Hematopoietic multipotent progenitor cell treated with erythropoietin and hydrocortisone succinate and interleukin-3 and kit ligand, for 8 days (in vitro differentiated cells): Measurements from ENCODE around the gene CABP4.
"Not testable (repeated sequence)": the region's sequence is repeated elsewhere in the genome, so short reads cannot be mapped to it uniquely, and the experiment has no call there.

ENCODE experiments used
- DNase-seq: peaks from one replicate; pipeline ENCODE4 v3.0.0-alpha.2; 2015

The CABP4 gene

GRCh38 chr11:67483831-67484665 is 28.9 kb downstream of the CABP4 start:
- DNase-seq = peak; percentile 25

- DNase-seq = peak; percentile 41
These were observed 29.7 kb downstream of the CABP4 start for GRCh38 chr11:67484847-67485311.

GRCh38 chr11:67485873-67486361 is 30.8 kb downstream of the CABP4 start:
- DNase-seq = not testable (repeated sequence)

DNA sequence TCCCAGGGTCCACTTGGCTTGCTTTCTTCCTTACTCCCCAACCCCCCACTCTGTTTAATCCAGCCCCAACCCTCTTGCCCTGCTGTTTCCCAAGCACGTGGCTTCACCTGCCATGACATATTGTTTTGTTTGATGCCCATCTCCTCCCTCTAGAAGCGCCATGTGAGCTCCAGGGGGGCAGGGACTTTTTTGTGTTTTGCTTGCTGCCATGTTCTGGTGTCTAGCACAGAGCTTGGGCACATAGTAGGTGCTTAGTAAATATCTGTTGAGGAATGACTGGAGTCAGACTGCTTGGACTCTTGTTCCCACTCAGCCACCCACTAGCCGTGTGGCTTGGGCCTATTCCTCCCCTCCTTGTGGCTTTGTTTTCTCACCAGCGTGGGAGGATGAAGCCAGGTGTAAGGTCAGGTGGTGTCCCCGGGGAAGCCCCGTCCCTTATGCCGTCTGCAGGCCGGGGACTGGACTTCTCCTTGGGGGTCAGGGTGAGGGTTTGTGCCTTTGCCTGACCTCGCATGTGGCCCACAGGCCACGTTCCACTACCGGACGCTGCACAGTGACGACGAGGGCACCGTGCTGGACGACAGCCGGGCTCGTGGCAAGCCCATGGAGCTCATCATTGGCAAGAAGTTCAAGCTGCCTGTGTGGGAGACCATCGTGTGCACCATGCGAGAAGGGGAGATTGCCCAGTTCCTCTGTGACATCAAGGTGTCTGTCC is 31.5 kb downstream of the CABP4 start:
- DNase-seq = no peak

- no peak for DNase-seq
These were observed 34.2 kb downstream of the CABP4 start for GRCh38 chr11:67489203-67489884.

DNA sequence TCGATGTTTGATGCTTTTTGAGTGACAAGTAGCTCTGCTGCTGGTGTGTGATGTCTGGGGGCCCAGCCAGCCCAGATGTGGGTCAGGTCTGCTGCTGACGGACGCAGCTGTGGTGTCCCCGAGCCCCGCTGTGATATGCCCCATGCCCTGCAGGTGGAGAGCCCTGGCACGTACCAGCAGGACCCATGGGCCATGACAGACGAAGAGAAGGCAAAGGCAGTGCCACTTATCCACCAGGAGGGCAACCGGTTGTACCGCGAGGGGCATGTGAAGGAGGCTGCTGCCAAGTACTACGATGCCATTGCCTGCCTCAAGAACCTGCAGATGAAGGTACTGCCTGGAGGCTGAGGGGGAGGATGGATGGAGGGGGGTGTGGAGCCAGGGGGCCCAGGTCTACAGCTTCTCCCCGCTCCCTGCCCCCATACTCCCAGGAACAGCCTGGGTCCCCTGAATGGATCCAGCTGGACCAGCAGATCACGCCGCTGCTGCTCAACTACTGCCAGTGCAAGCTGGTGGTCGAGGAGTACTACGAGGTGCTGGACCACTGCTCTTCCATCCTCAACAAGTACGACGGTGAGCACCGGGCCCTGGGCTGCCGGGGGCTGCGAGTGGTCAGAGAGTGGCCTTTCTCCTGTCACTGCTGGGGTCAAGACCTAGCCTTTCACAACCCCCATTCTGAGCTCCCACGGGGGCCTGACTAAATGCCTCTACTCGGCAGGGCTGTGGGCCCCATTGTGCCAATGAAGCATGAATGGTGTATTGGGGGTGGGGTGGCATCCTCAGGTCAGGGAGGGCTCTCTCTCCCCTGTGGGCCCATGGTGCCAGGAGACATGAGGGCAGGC is 35.0 kb downstream of the CABP4 start:
- no peak for DNase-seq

GRCh38 chr11:67490727-67491065 is 35.5 kb downstream of the CABP4 start:
- no peak for DNase-seq

- DNase-seq = no peak
These were observed 36.3 kb downstream of the CABP4 start for GRCh38 chr11:67491276-67492068.

DNA sequence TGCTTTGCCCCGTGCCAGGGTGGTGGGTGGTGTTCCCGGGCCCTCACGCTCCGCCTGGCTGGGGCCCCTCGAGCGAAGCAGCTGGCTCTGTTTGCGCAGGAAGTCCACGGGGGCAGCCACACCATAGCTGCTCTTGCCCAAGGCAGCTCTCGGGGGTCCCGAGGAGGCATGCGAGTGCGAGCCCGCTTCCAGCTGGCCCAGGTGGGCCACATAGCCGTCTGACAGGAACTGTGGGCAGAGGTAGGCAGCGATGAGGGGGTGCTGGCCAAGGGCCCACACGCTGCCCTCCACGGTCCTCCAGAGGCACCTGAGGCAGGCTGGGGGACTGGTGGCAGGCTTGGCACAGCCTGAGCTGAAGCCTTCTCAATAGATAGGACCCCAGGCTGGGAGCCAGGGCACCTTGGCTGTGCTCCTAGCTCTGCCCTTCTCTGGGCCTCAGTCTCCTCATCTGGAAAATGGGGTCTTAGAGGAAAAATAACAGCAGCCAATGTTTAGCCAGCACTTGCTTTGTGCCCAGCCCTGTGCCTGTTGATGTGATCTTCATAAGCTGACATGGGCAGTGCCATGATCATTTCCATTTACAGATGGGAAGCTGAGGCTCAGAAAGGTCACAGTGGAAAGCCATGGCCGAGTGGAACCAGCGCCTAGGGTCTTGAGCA is 37.0 kb downstream of the CABP4 start:
- no peak for DNase-seq

DNA sequence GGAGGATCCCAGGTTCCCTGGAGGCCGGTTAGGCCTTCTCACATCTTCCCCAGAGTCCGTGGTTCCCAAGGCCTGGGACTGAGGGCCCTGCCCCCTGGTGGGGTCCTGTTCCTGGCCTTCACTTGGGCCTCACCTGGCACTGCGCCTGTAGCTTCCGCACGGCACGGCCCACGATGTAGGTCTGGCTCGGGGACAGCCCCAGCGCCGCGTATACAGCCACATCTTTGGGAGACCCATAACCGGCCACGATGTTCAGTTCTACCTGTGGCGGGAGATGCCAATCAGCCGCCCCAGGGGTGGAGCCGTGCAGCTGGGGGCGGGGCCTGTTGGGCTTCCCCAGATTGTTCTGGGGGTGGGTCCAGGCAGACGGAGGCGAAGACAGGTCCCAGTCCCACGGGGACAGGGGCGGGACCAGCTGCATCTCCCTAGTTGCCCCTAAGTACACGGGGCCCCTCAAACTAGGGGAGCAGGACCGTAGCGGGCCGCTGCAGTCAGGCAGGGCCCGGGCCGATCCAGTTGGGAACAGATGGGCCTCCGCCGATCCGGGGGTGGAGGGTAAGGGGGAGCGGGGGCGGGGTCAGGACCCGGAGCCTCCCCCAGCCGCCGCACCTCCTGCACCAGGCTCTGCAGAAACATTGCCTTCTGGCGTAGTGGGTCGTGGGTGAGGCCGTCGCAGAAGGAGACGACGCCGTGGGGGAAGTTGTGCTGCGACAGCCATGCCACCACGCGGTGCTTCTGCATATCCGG is 37.8 kb downstream of the CABP4 start:
- no peak for DNase-seq

DNA sequence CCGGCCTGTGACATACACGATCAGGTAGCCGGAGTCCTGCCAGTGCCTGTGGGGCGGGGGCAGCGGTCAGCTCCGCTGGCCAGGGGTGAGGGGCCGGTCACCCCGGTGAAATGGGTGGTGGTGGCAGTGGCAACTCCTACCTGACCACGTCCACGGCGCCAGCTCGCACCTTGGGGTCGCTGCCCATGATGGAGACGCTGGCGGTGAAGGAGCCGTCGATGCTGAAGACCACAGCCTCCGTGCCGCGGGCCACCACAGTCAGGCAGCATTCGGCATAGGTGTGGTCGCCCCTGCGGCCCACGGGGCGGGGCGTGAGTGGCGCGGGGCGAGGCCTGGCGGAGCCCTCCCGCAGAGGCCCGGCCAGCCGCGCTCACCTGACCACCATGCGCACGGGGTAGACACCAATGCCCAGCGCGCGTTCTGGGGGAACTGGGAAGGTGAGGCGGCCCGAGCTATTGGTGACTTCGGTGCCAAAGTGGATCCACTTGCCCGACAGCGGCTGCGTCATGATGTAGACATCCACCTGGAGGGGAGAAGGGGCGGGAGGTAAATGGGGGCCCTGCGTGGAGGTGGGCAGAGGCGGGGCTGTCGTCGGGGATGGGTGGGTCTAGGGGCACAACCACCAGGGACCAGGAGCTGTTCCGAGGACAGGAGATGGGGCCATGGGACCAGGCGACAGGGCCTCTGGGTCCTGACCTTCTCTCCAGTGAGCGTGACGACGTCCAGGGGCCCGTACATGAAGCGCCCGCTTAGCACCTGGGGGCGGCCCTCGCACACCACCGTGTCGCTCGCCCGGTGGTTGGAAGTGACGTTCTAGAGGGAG is 38.6 kb downstream of the CABP4 start:
- no peak for DNase-seq

DNA sequence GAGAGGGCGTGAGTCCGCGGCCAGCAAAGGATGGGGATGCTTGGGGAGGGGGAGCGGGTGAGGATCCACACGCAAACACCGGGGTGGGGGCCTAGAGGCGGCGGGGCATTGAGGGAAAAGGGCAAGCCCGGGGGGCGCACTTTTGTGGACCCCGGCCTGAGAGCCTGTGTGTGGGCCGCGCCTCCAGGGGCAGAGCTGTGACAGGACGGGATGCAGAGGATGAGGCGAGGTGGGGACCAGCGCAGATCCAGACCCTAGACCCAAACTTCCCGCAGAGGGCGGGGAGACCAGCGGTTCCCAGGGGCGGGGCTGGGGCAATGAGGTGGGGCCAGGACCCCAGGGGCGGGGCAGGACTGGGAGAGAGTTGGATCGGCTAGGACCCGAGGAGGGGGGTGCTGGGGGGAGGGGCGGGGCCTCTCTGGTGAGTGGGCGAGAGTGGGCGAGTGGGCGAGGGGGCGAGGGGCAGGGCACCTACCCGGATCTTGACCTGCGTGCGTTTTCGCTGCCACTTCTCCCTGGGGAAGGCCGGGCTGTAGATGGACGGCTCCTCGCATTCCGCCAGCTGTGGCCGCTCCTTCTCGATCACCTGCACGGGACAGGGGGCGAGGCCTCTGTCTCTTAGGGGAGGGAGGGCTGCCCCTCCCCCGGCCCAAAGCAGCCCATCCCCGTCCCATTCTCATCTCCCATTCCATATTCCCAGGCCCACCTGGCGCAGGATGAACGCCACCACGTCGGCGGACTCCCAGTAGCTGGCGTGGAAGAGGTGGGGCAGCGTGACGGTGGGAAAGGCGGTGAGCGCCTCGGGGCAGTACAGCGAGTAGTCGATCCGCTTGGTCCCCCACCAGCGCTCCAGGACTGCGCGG is 39.4 kb downstream of the CABP4 start:
- no peak for DNase-seq

DNA sequence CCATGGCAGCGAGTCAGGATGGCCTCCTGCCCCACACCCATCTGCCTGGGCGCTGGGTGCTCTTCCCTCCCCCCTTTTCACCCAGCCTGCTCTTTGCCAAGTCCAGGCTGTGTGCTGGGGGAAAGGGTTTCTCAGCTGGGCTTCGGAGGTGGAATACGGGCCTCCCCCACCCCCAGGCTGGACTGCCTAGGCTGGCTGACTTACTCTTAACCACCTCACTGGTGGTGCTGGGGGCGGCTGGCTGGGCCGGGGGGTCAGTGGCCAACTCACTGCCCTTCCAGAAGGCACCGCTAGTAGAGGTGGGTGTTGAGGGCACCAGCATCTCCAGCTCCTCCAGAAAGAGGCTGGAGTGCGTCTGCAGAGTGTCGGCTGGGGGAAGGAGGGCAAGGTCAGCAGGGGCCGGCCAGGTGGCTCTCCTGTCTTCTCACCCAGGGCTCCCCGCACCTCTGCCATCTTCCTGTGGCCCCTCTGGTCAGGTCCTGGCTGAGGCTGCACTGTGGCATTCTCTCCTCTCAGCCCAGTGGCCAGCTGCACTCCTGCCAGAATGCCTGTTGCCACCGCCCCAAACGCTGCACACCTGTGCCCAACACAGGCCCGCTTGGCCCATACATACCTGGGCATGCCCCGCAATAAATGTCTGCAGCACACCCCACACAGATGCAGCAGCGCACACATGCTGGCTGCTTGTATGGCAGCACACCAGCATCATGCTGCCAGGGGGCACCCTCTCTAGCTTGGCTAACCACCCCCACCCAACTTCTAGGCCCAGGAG is 40.3 kb downstream of the CABP4 start:
- no peak for DNase-seq

DNA sequence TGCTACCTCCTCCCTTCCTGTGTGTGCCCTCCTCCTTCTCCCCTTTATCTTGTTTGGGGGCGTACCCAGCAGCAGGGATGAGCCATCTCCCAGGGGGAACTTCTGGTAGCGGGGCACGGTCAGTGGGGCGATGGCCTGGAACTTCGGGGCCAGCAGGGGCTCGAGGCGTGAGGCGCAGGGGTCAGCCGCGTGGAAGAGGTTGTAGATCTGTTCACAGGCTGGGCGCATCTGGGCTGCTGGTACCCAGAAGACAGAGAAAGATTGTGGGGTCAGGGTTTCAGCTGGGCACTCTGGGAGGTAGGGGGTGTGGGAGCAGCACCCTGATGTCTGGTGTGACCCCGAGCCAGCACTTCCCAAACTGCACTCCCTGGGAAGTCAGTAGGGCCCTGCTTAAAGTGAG is 41.0 kb downstream of the CABP4 start:
- no peak for DNase-seq

- DNase-seq = no peak
These were observed 42.6 kb downstream of the CABP4 start for GRCh38 chr11:67497656-67498291.

- no peak for DNase-seq
These were observed 43.4 kb downstream of the CABP4 start for GRCh38 chr11:67498544-67498972.
